Measurements from ENCODE around the gene VN1R2. TPM values are rescaled to one million over a fixed set of nuclear protein-coding genes. Genes with fewer than 3 reads are reported as not detected.
"Not testable (repeated sequence)": the region's sequence is repeated elsewhere in the genome, so short reads cannot be mapped to it uniquely, and the experiment has no call there.

The VN1R2 gene
- not detected for polyA plus RNA-seq (ENCODE audit: low read depth in 6 of 6)

- not testable (repeated sequence) for ATAC-seq (ENCODE audit: low read depth in 2 of 2); H3K27ac Mint-ChIP-seq; DNase-seq
- H3K4me1 Mint-ChIP-seq, result peaks cover 10 to 15% (median 13%) of the 10 kb centered on the region in 3 donors
- H3K9me3 Mint-ChIP-seq, result peaks cover 17 to 77% (median 49%) of the 10 kb centered on the region in 7 donors
- peaks cover 15 to 47% of the 10 kb centered on the region in 2 donors for H3K36me3 Mint-ChIP-seq
- peak within 1 kb of the TSS in 2 of 8 donors; percentile 30 to 65 for H3K4me3 Mint-ChIP-seq
- H3K27me3 Mint-ChIP-seq, result peaks cover 11 to 34% (median 26%) of the 10 kb centered on the region in 3 donors
These were observed at the start of gene VN1R2 for GRCh38 chr19:53257715-53258342. VN1R2 (plus strand) TSS chr19:53258292; CDS start chr19:53258376, 84 bp downstream.

- H3K9me3 Mint-ChIP-seq, result peaks cover 17 to 97% (median 86%) of the 10 kb centered on the region in 7 donors
- H3K4me1 Mint-ChIP-seq; H3K27me3 Mint-ChIP-seq; DNase-seq; H3K4me3 Mint-ChIP-seq; ATAC-seq (ENCODE audit: low read depth in 2 of 2): not testable (repeated sequence)
- peak overlapping the region in 1 of 6 donors; percentile 9 for H3K27ac Mint-ChIP-seq
- H3K36me3 Mint-ChIP-seq, result peaks cover 48 to 58% of the 10 kb centered on the region in 2 donors
These were observed 46.5 kb upstream of the VN1R2 start for GRCh38 chr19:53211554-53211953.

GRCh38 chr19:53212703-53213320 is 45.3 kb upstream of the VN1R2 start:
- no peak overlapping the region for H3K27ac Mint-ChIP-seq
- no peaks in the 10 kb centered on the region for H3K27me3 Mint-ChIP-seq
- no peaks in the 10 kb centered on the region for H3K4me1 Mint-ChIP-seq
- ATAC-seq (ENCODE audit: low read depth in 2 of 2) (no peak), DNase-seq (no peak)
- peaks cover 37 to 49% of the 10 kb centered on the region in 2 donors for H3K36me3 Mint-ChIP-seq
- peak overlapping the region in 1 of 8 donors; percentile 20 for H3K4me3 Mint-ChIP-seq
- H3K9me3 Mint-ChIP-seq, result peaks cover 13 to 92% (median 84%) of the 10 kb centered on the region in 7 donors

GRCh38 chr19:53222716-53223115 is 35.4 kb upstream of the VN1R2 start:
- Mint-ChIP-seq H3K36me3 (peaks cover 24 to 39% of the 10 kb centered on the region in 2 donors), H3K9me3 (peaks cover 19 to 80% (median 69%) of the 10 kb centered on the region in 7 donors)
- not testable (repeated sequence) for ATAC-seq (ENCODE audit: low read depth in 2 of 2); H3K27me3 Mint-ChIP-seq; H3K4me3 Mint-ChIP-seq; DNase-seq; H3K4me1 Mint-ChIP-seq; H3K27ac Mint-ChIP-seq

- peaks cover 18 to 83% (median 71%) of the 10 kb centered on the region in 7 donors for H3K9me3 Mint-ChIP-seq
- H3K36me3 Mint-ChIP-seq, result peaks cover 22 to 30% of the 10 kb centered on the region in 2 donors
- no peaks in the 10 kb centered on the region for H3K27me3 Mint-ChIP-seq
- H3K4me3 Mint-ChIP-seq, result no peak overlapping the region
- ATAC-seq (ENCODE audit: low read depth in 2 of 2) (no peak), DNase-seq (no peak)
- H3K4me1 Mint-ChIP-seq, result no peaks in the 10 kb centered on the region
- H3K27ac Mint-ChIP-seq, result no peak overlapping the region
These were observed 33.5 kb upstream of the VN1R2 start for GRCh38 chr19:53224606-53225005.

- H3K4me1 Mint-ChIP-seq, result no peaks in the 10 kb centered on the region
- DNase-seq (no peak), ATAC-seq (ENCODE audit: low read depth in 2 of 2) (no peak)
- no peak overlapping the region for H3K27ac Mint-ChIP-seq
- no peak overlapping the region for H3K4me3 Mint-ChIP-seq
- H3K9me3 Mint-ChIP-seq, result peaks cover 23 to 91% (median 89%) of the 10 kb centered on the region in 7 donors
- H3K36me3 Mint-ChIP-seq, result peaks cover 56 to 71% of the 10 kb centered on the region in 2 donors
- no peaks in the 10 kb centered on the region for H3K27me3 Mint-ChIP-seq
These were observed 20.8 kb upstream of the VN1R2 start for GRCh38 chr19:53237114-53237777.

- DNase-seq (peak; percentile 6), ATAC-seq (ENCODE audit: low read depth in 2 of 2) (peak; percentile 87 to 97)
- H3K36me3 Mint-ChIP-seq, result peaks cover 74 to 81% of the 10 kb centered on the region in 2 donors
- peak overlapping the region in 3 of 6 donors; percentile 18 to 89 (median 78) for H3K27ac Mint-ChIP-seq
- H3K4me3 Mint-ChIP-seq, result peak overlapping the region in 1 of 8 donors; percentile 9
- H3K4me1 Mint-ChIP-seq, result peaks cover 3 to 12% (median 5%) of the 10 kb centered on the region in 3 donors
- H3K27me3 Mint-ChIP-seq, result no peaks in the 10 kb centered on the region
- peaks cover 14 to 93% (median 85%) of the 10 kb centered on the region in 7 donors for H3K9me3 Mint-ChIP-seq
These were observed 11.6 kb upstream of the VN1R2 start for GRCh38 chr19:53246498-53246897.

- DNase-seq (peak; percentile 71), ATAC-seq (ENCODE audit: low read depth in 2 of 2) (peak; percentile 100)
- Mint-ChIP-seq H3K36me3 (peaks cover 43 to 63% of the 10 kb centered on the region in 2 donors), H3K4me3 (peak within 1 kb of the TSS; percentile 89 to 95 (median 94)), H3K27ac (peak within 1 kb of the TSS; percentile 58 to 96 (median 90)), H3K27me3 (peaks cover 5 to 17% (median 16%) of the 10 kb centered on the region in 3 donors), H3K9me3 (peaks cover 22 to 82% (median 64%) of the 10 kb centered on the region in 7 donors), H3K4me1 (peaks cover 10 to 15% (median 13%) of the 10 kb centered on the region in 3 donors)
These were observed 3.4 kb upstream of the VN1R2 start, which contains the start of gene ZNF677 for GRCh38 chr19:53254411-53255341. ZNF677 (minus strand) TSS chr19:53254873; CDS start chr19:53251550, 3,323 bp downstream.

GRCh38 chr19:53267623-53268022 is 9.5 kb downstream of the VN1R2 start, which contains the start of gene VN1R4:
VN1R4 (minus strand) TSS chr19:53267723; CDS start chr19:53267665, 58 bp downstream.
- H3K27ac Mint-ChIP-seq; DNase-seq; ATAC-seq (ENCODE audit: low read depth in 2 of 2); H3K4me1 Mint-ChIP-seq; H3K4me3 Mint-ChIP-seq: not testable (repeated sequence)
- H3K27me3 Mint-ChIP-seq, result peaks cover 8 to 46% (median 35%) of the 10 kb centered on the region in 3 donors
- peaks cover 21 to 64% (median 47%) of the 10 kb centered on the region in 7 donors for H3K9me3 Mint-ChIP-seq
- peaks cover 4 to 21% of the 10 kb centered on the region in 2 donors for H3K36me3 Mint-ChIP-seq

- peaks cover 0 to 28% of the 10 kb centered on the region in 2 donors for H3K36me3 Mint-ChIP-seq
- peaks cover 8 to 37% (median 27%) of the 10 kb centered on the region in 3 donors for H3K27me3 Mint-ChIP-seq
- not testable (repeated sequence) for H3K27ac Mint-ChIP-seq
These were observed 11.8 kb downstream of the VN1R2 start for GRCh38 chr19:53269861-53270260.

GRCh38 chr19:53272044-53272443 is 14.0 kb downstream of the VN1R2 start:
- H3K4me3 Mint-ChIP-seq, result no peak overlapping the region
- H3K4me1 Mint-ChIP-seq, result no peaks in the 10 kb centered on the region
- ATAC-seq (ENCODE audit: low read depth in 2 of 2) (no peak), DNase-seq (no peak)
- H3K36me3 Mint-ChIP-seq, result peaks cover 0 to 19% of the 10 kb centered on the region in 2 donors
- peaks cover 16 to 39% (median 29%) of the 10 kb centered on the region in 7 donors for H3K9me3 Mint-ChIP-seq
- no peak overlapping the region for H3K27ac Mint-ChIP-seq
- peaks cover 8 to 27% (median 27%) of the 10 kb centered on the region in 3 donors for H3K27me3 Mint-ChIP-seq

More at GRCh38 chr19:53269861-53270260, 11.8 kb downstream of the VN1R2 start:
- not testable (repeated sequence) for H3K4me1 Mint-ChIP-seq; H3K4me3 Mint-ChIP-seq; DNase-seq; ATAC-seq (ENCODE audit: low read depth in 2 of 2)
- H3K9me3 Mint-ChIP-seq, result peaks cover 21 to 51% (median 41%) of the 10 kb centered on the region in 7 donors

- peaks cover 13 to 41% (median 28%) of the 10 kb centered on the region in 7 donors for H3K9me3 Mint-ChIP-seq
- no peak for ATAC-seq (ENCODE audit: low read depth in 2 of 2)
- H3K27me3 Mint-ChIP-seq, result peaks cover 8 to 33% (median 29%) of the 10 kb centered on the region in 3 donors
- no peak overlapping the region for H3K27ac Mint-ChIP-seq
- no peak overlapping the region for H3K4me3 Mint-ChIP-seq
- H3K4me1 Mint-ChIP-seq, result no peaks in the 10 kb centered on the region
- H3K36me3 Mint-ChIP-seq, result peaks cover 0 to 19% of the 10 kb centered on the region in 2 donors
- no peak for DNase-seq
These were observed 17.4 kb downstream of the VN1R2 start for GRCh38 chr19:53275480-53275879.
